Measurements from ENCODE around the gene ITGA5. TPM values are rescaled to one million over a fixed set of nuclear protein-coding genes. Genes with fewer than 3 reads are reported as not detected.

The ITGA5 gene
- total and polyA plus RNA-seq, 4 experiments from 2014 or later: 28.8 to 162 (median 111) TPM

DNA sequence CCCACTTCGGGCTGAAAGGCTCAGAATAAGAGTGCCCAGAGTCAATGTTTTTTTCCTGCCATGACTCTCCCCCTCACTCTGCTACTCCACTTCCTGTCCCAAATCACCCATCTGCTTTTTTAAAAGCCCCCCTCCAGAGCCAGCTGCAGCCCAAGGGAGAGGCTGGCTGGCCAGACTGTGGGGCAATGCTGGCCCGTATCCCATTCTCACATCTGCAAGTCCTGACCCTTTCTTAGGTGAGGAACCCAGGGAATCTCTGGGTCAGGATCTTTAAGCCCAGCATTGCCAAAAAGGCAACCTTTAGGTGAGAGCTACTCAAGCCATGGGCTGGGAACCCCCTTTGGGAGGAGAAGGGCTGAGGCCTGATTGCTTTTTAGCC, 1.7 kb upstream of the ITGA5 start:
- H3K9me3 ChIP-seq (ENCODE audit: control insufficient read depth in 1 of 2, low read length in 2 of 2): no peaks in the 10 kb centered on the region
- no peak overlapping the region for H3K27ac ChIP-seq (ENCODE audit: low read depth, low read length)
- H3K4me1 Mint-ChIP-seq: peaks cover 25 to 59% (median 28%) of the 10 kb centered on the region in 4 donors
- H3K36me3 ChIP-seq (ENCODE audit: insufficient read depth, low read length): no peaks in the 10 kb centered on the region
- peak overlapping the region; percentile 43 to 90 (median 83) for H3K27ac Mint-ChIP-seq
- peaks cover 0 to 1% of the 10 kb centered on the region in 2 donors for H3K27me3 Mint-ChIP-seq
- no peak for DNase-seq
- no peaks in the 10 kb centered on the region for H3K27me3 ChIP-seq (ENCODE audit: insufficient read depth, low read length)
- H3K36me3 Mint-ChIP-seq: peaks cover 0 to 20% of the 10 kb centered on the region in 2 donors
- H3K9me3 Mint-ChIP-seq: no peaks in the 10 kb centered on the region
- no peak overlapping the region for H3K4me3 ChIP-seq (ENCODE audit: low read length in 2 of 2)
- ChIA-PET POLR2A (ENCODE audit: partially characterized antibody) (interaction anchor here (1.7 to 11.6 kb wide), 3 partner anchors 9 to 19 kb away, joined by 7 to 213 read pairs (median 31); no protein-coding TSS in a partner anchor), CTCF (ENCODE audit: partially characterized antibody) (interaction anchor here (0.7 to 14.7 kb wide), 4 partner anchors 10 to 20 kb away, joined by 3 to 379 read pairs (median 8); no protein-coding TSS in a partner anchor)
- intact Hi-C loops (cut with micrococcal nuclease): no loop called here
- H3K4me3 Mint-ChIP-seq: peak overlapping the region in 6 of 8 donors; percentile 61 to 97 (median 85)
- peaks cover 32% of the 10 kb centered on the region for H3K4me1 ChIP-seq (ENCODE audit: insufficient read depth, low read length)

DNA sequence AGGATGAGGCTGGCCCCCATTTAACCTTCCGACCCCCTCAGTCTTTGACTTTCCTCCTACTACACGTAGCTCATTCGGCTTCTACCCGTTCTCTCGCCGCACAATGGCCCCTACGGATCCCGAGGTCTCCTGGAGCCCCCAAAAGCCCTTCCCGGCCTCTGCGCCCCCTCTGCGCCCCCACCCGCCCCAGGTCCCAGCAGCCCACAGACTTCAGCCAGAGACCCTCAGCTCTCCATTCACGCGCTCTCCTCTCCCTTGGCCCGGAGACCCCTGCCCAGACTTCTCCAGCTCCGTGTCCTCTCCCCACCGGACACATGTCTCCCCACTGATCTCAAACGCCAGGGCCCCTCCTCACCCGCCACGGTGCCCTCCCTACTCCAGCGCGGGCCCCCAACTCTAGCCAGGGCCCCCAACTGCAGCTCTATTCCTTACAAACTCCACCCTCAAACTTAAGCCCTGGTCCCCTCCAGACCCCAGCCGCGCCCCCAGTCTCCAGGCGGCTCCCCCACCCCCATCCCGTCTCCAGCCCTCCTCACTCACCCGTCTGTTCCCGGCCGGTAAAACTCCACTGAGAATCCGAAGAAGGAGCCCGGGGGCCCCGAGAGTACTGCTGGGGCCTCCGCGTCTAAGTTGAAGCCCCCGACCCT, 502 bp downstream of the ITGA5 start:
- H3K4me1 Mint-ChIP-seq: peaks cover 36 to 80% (median 46%) of the 10 kb centered on the region in 4 donors
- H3K9me3 ChIP-seq (ENCODE audit: control insufficient read depth in 1 of 2, low read length in 2 of 2): no peaks in the 10 kb centered on the region
- H3K27ac ChIP-seq (ENCODE audit: low read depth, low read length): peak overlapping the region; percentile 91
- POLR2A ChIA-PET (ENCODE audit: partially characterized antibody): interaction anchor here (0.9 to 11.6 kb wide), 12 partner anchors 9 to 138 kb away, joined by 3 to 213 read pairs (median 7); partner anchors contain the start of genes CBX5, HNRNPA1 and NCKAP1L
- peak overlapping the region; percentile 96 to 98 (median 98) for H3K4me3 Mint-ChIP-seq
- peaks cover 0 to 20% of the 10 kb centered on the region in 2 donors for H3K36me3 Mint-ChIP-seq
- peaks cover 53% of the 10 kb centered on the region for H3K4me1 ChIP-seq (ENCODE audit: insufficient read depth, low read length)
- no peaks in the 10 kb centered on the region for H3K36me3 ChIP-seq (ENCODE audit: insufficient read depth, low read length)
- CTCF ChIA-PET (ENCODE audit: partially characterized antibody): interaction anchor here (1.2 to 14.7 kb wide), 7 partner anchors 7 to 38 kb away, joined by 3 to 379 read pairs (median 15); no protein-coding TSS in a partner anchor
- no peaks in the 10 kb centered on the region for H3K9me3 Mint-ChIP-seq
- H3K27me3 ChIP-seq (ENCODE audit: insufficient read depth, low read length): no peaks in the 10 kb centered on the region
- peak overlapping the region; percentile 55 to 81 for H3K4me3 ChIP-seq (ENCODE audit: low read length in 2 of 2)
- DNase-seq: peak in 1 of 5 donors; percentile 22
- H3K27ac Mint-ChIP-seq: peak overlapping the region; percentile 90 to 99 (median 98)
- H3K27me3 Mint-ChIP-seq: peaks cover 0 to 1% of the 10 kb centered on the region in 2 donors
- intact Hi-C loops (cut with micrococcal nuclease): loop anchor here (1.0 kb wide), 1 partner anchor 14 kb away; no protein-coding TSS in a partner anchor

DNA sequence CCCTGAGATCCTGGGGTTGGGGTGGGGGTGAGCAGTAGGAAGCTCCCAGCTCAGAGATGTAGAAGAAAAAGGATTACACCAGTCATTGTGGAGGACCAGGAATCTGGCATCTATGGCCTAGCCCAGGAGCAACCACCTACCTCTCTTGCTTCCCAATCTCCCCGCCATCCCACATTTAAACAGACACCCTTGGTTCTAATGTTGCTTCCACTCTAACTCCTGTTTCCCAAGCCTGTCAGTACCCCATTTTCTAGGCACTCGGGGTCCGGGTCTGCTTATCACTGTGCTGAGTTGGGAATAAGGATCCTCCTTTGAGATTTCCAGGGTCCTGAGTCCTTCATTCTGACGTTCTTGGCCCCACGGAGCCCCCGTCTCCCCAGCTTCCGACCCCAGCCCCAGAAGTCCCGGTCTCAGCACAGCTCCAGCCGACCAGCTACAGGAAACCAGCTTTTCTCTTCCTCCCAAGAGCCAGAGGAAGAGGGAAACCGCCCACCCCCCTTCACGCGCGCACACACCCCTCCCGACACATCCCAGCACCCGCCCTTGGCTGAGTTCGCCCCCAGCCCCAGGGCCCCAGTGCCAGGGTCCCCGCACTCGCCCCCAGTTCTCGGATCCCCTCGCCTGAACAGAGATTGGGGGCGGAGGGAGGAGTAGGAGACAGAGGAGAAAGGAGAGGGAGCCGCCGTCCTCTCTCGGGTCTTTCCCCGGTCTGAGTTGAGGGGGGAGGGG, 1.2 kb downstream of the ITGA5 start:
- H3K36me3 ChIP-seq (ENCODE audit: insufficient read depth, low read length): no peaks in the 10 kb centered on the region
- ChIA-PET CTCF (ENCODE audit: partially characterized antibody) (interaction anchor here (0.8 to 14.7 kb wide), 8 partner anchors 9 to 38 kb away, joined by 3 to 379 read pairs (median 10); no protein-coding TSS in a partner anchor), POLR2A (ENCODE audit: partially characterized antibody) (interaction anchor here (0.6 to 11.6 kb wide), 15 partner anchors 8 to 137 kb away, joined by 3 to 213 read pairs (median 7); partner anchors contain the start of genes CBX5, HNRNPA1 and NCKAP1L)
- peak in 2 of 5 donors; percentile 26 to 50 for DNase-seq
- peak overlapping the region; percentile 90 to 99 (median 98) for H3K27ac Mint-ChIP-seq
- no peaks in the 10 kb centered on the region for H3K27me3 ChIP-seq (ENCODE audit: insufficient read depth, low read length)
- H3K4me3 Mint-ChIP-seq: peak overlapping the region; percentile 96 to 98 (median 98)
- intact Hi-C loops (cut with micrococcal nuclease): loop anchor here (2.0 kb wide), 1 partner anchor 15 kb away; no protein-coding TSS in a partner anchor
- peaks cover 38 to 83% (median 51%) of the 10 kb centered on the region in 4 donors for H3K4me1 Mint-ChIP-seq
- peaks cover 0 to under 1% of the 10 kb centered on the region in 2 donors for H3K27me3 Mint-ChIP-seq
- peaks cover 2 to 26% of the 10 kb centered on the region in 2 donors for H3K36me3 Mint-ChIP-seq
- peaks cover 60% of the 10 kb centered on the region for H3K4me1 ChIP-seq (ENCODE audit: insufficient read depth, low read length)
- H3K27ac ChIP-seq (ENCODE audit: low read depth, low read length): peak overlapping the region; percentile 91
- H3K9me3 ChIP-seq (ENCODE audit: control insufficient read depth in 1 of 2, low read length in 2 of 2): no peaks in the 10 kb centered on the region
- H3K4me3 ChIP-seq (ENCODE audit: low read length in 2 of 2): peak overlapping the region; percentile 55 to 81
- H3K9me3 Mint-ChIP-seq: no peaks in the 10 kb centered on the region

DNA sequence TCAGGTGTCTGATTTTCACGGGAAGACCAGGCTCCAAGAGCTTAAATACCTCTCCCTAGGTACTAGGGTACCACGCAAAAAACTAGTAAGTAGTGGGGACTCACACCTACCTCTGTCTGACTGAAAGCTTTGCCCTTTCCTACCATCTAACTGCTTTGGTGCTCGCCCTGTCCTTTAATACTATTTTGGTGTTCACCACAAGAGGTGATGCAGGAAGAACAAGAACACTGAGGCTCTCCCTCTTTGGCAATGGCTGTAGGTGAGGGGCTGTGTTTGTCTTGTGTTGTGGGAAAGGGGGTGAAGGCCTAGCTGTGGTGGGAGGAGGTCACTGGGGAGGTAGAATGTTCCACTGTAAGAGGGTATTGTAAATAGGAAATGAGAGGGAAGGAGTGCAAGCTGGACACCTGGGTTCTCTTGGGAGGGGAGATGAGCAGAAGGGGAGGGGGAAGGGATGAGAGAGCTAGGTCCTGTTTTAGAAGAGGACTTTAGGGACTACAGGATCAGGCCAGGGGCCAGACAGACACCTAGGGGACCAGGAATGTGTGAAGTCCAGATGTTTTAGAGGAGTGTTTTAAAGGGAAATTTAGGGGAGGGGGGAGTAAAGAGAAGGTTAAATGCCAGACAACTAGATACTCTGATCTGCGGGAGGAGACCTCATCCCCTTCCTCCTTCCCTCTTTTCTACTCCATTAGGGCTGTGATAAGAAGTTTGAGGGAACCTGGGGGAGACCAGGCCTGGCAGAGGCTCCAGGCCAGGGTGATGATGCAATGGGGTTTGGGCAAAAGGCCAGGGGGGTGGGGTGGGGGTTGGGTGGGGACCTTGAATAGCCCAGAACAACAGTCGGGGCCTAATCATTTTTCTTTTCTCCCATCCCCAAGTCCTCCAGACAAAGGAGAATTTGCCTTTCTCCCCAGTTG, 2.1 kb downstream of the ITGA5 start:
- Histone ChIP-seq H3K4me1 (ENCODE audit: insufficient read depth, low read length) (peaks cover 69% of the 10 kb centered on the region), H3K9me3 (ENCODE audit: control insufficient read depth in 1 of 2, low read length in 2 of 2) (no peaks in the 10 kb centered on the region), H3K4me3 (ENCODE audit: low read length in 2 of 2) (peak overlapping the region; percentile 55 to 81), H3K27ac (ENCODE audit: low read depth, low read length) (peak overlapping the region; percentile 91), H3K27me3 (ENCODE audit: insufficient read depth, low read length) (no peaks in the 10 kb centered on the region), H3K36me3 (ENCODE audit: insufficient read depth, low read length) (no peaks in the 10 kb centered on the region)
- Mint-ChIP-seq H3K27ac (peak overlapping the region; percentile 90 to 99 (median 98)), H3K4me1 (peaks cover 43 to 91% (median 60%) of the 10 kb centered on the region in 4 donors), H3K36me3 (peaks cover 4 to 29% of the 10 kb centered on the region in 2 donors), H3K9me3 (no peaks in the 10 kb centered on the region), H3K4me3 (peak overlapping the region; percentile 96 to 98 (median 98)), H3K27me3 (no peaks in the 10 kb centered on the region)
- intact Hi-C loops (cut with micrococcal nuclease): loop anchor here (2.0 kb wide), 1 partner anchor 16 kb away; no protein-coding TSS in a partner anchor
- DNase-seq: peak in 2 of 5 donors; percentile 22 to 39
- ChIA-PET CTCF (ENCODE audit: partially characterized antibody) (interaction anchor here (0.8 to 14.7 kb wide), 9 partner anchors 8 to 81 kb away, joined by 3 to 379 read pairs (median 15); partner anchors contain the start of gene NCKAP1L), POLR2A (ENCODE audit: partially characterized antibody) (interaction anchor here (1.5 to 11.6 kb wide), 8 partner anchors 9 to 136 kb away, joined by 4 to 213 read pairs (median 21); partner anchors contain the start of genes CBX5, HNRNPA1 and NCKAP1L)

DNA sequence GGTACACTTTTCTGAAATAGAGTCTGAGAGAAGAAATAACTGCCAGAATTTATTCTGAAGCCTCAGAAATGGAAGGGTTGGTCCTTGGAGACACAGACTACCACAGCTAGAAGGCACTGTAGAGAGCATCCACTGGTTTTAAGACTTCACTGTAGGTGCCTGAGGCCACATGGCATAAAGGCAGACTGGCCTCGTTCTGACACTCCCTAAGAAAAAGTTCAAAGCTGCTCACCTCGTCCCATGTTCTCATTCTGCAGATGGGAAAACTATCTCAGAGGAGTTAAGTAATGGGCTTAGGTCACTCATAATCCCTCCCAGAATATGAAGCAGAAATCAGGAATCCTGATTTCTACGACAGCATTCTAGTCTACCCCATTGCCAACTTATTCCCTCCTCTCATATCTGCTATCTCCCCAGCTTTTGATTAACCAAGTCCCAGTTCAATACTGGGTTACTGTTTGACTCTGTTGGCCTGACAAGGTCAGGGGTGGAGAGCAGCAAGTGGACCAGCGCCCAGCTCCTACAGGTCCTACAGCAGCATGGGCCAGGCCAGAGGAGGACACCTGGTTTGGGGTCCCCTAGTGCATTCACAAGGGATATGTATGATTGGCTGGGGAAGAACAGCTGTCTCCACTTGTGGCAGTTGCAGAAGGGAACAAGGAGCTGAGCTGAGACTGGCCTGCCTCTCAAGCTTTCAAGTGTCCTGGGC, 3.7 kb downstream of the ITGA5 start:
- ChIA-PET CTCF (ENCODE audit: partially characterized antibody) (interaction anchor here (0.8 to 14.7 kb wide), 10 partner anchors 9 to 82 kb away, joined by 3 to 379 read pairs (median 6); partner anchors contain the start of gene NCKAP1L), POLR2A (ENCODE audit: partially characterized antibody) (interaction anchor here (0.8 to 11.6 kb wide), 9 partner anchors 11 to 135 kb away, joined by 3 to 213 read pairs (median 21); partner anchors contain the start of genes HNRNPA1 and NCKAP1L)
- Mint-ChIP-seq H3K4me3 (peak overlapping the region; percentile 60 to 98 (median 97)), H3K36me3 (peaks cover 9 to 33% of the 10 kb centered on the region in 2 donors), H3K9me3 (no peaks in the 10 kb centered on the region), H3K4me1 (peaks cover 41 to 89% (median 63%) of the 10 kb centered on the region in 4 donors), H3K27ac (peak overlapping the region; percentile 90 to 99 (median 98)), H3K27me3 (no peaks in the 10 kb centered on the region)
- intact Hi-C loops (cut with micrococcal nuclease): no loop called here
- no peaks in the 10 kb centered on the region for H3K9me3 ChIP-seq (ENCODE audit: control insufficient read depth in 1 of 2, low read length in 2 of 2)
- H3K4me1 ChIP-seq (ENCODE audit: insufficient read depth, low read length): peaks cover 80% of the 10 kb centered on the region
- peak in 1 of 5 donors; percentile 16 for DNase-seq
- H3K27me3 ChIP-seq (ENCODE audit: insufficient read depth, low read length): no peaks in the 10 kb centered on the region
- H3K4me3 ChIP-seq (ENCODE audit: low read length in 2 of 2): no peak overlapping the region
- peak overlapping the region; percentile 91 for H3K27ac ChIP-seq (ENCODE audit: low read depth, low read length)
- H3K36me3 ChIP-seq (ENCODE audit: insufficient read depth, low read length): peaks cover 11% of the 10 kb centered on the region
